GM18499 (cell line): Measurements from ENCODE around the gene ZRANB3.
"Not testable (repeated sequence)": the region's sequence is repeated elsewhere in the genome, so short reads cannot be mapped to it uniquely, and the experiment has no call there.

Experiments used
- ATAC-seq: cut with Tn5 transposase; IDR thresholded peaks from one replicate; pipeline ENCODE4 v1.9.1; 2021; ENCODE audit warnings: moderate number of reproducible peaks; ENCODE audit not compliant: insufficient read depth, unreplicated experiment

Gene ZRANB3

GRCh38 chr2:135151615-135152014 lies 379.4 kb downstream of the ZRANB3 start:
- ATAC-seq: no peak

GRCh38 chr2:135150725-135151124 lies 380.3 kb downstream of the ZRANB3 start:
- no peak for ATAC-seq

- no peak for ATAC-seq
Observed at GRCh38 chr2:135149251-135149650, 381.8 kb downstream of the ZRANB3 start.

GRCh38 chr2:135144343-135144742 lies 386.7 kb downstream of the ZRANB3 start:
- ATAC-seq: no peak

- no peak for ATAC-seq
Observed at GRCh38 chr2:135142323-135142722, 388.7 kb downstream of the ZRANB3 start.

GRCh38 chr2:135140606-135141005 lies 390.4 kb downstream of the ZRANB3 start:
- ATAC-seq: no peak

- ATAC-seq: no peak
Observed at GRCh38 chr2:135132314-135132713, 398.7 kb downstream of the ZRANB3 start.

GRCh38 chr2:135130751-135131150 lies 400.3 kb downstream of the ZRANB3 start:
- ATAC-seq: no peak

GRCh38 chr2:135125940-135126339 lies 405.1 kb downstream of the ZRANB3 start:
- no peak for ATAC-seq

GRCh38 chr2:135124924-135125886 lies 405.8 kb downstream of the ZRANB3 start:
- no peak for ATAC-seq

GRCh38 chr2:135121658-135122039 lies 409.4 kb downstream of the ZRANB3 start:
- ATAC-seq: not testable (repeated sequence)

- ATAC-seq: no peak
Observed at GRCh38 chr2:135121016-135121657, 409.9 kb downstream of the ZRANB3 start.

GRCh38 chr2:135119582-135119981 lies 411.4 kb downstream of the ZRANB3 start:
- no peak for ATAC-seq

GRCh38 chr2:135113322-135113721 lies 417.7 kb downstream of the ZRANB3 start:
- ATAC-seq: no peak

GRCh38 chr2:135105513-135106316 lies 425.3 kb downstream of the ZRANB3 start:
- ATAC-seq: not testable (repeated sequence)

- ATAC-seq: no peak
Observed at GRCh38 chr2:135103843-135104242, 427.2 kb downstream of the ZRANB3 start.

- ATAC-seq: no peak
Observed at GRCh38 chr2:135099802-135100483, 431.1 kb downstream of the ZRANB3 start.

- no peak for ATAC-seq
Observed at GRCh38 chr2:135097532-135098231, 433.3 kb downstream of the ZRANB3 start.

GRCh38 chr2:135096665-135097446 lies 434.2 kb downstream of the ZRANB3 start:
- ATAC-seq: no peak
